ENCODE results near the gene LHB.
A peak's percentile ranks its signal among the peaks of the same experiment; 100 is the strongest.

The LHB gene

GRCh38 chr19:48987323-48987722 lies 29.6 kb downstream of the LHB start:
- DNase-seq (ENCODE audit: insufficient read length, low spot score): no peak
- FAIRE-seq: no peak

DNA sequence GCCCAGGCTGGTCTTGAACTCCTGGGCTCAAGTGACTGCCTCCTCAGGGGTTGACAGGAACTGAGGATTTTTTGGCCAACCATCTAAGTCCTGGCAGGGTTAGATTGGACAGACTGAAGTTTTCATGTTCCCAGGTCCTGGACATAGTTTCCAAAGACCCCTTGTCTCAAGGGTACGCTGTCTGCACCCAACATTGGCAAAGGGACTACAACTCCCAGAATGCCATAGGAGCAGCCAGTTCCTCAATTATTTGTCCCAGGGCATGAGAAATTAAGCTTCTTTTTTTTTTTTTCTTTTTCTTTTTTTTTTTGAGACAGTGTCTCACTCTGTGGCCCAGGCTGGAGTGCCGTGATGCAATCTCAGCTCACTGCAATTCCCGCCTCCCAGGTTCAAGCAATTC lies 30.7 kb downstream of the LHB start:
- FAIRE-seq (no peak), DNase-seq (ENCODE audit: insufficient read length, low spot score) (no peak)

DNA sequence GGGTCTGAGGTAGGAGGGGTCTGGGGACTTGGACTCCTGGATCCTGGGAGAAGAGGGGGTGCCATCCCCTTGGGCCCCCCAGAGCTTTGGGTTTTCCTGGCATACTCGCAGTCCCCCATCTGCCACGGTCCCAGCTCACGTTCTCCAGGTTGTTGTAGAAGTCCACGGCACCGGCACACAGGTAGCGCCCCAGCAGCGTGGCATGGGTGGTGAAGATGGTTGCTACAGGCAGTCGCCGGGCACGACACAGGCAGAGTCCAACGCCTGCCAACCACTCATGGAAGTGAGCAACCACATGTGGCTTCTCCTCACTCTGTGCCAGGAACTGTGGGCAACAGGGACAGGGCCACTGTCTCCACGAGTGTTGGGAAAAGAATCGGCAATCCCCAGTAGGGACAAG lies 31.2 kb downstream of the LHB start:
- FAIRE-seq (peak; percentile 28), DNase-seq (ENCODE audit: insufficient read length, low spot score) (no peak)

DNA sequence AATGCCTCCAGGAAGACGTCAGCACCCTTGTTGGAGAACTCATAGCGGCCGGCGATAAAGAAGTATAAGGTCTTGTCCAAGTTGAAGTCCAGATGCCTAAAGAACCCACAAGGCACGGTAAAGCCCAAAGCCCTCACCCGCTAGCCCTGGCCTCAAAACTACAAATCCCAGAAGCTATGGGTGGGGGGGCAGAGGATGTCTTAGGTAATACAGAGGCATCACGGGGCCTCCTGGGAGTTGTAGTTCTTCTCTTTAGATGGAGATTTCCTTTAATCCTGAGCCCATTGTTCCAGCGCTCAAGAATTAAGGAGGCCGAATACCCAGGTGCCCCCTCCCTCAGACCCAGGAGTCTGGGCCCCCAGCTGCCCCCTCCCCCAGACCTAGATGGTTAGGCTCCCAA lies 34.6 kb downstream of the LHB start:
- no peak for FAIRE-seq

DNA sequence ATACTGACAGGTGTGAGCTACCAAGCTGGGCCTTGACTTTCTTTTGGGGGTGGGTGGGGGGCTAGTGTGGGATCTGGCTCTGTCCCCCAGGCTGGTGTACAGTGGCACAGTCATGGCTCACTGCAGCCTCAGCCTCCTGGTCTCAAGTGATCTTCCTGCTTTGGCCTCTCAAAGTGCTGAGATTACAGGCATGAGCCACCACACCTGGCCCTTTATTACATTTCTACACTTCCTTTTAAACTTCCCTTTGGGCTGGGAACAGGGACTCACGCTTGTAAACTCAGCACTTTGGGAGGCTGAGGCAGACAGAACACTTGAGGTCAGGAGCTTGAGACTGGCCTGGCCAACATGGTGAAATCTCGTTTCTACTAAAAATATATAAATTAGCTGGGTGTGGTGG lies 39.8 kb downstream of the LHB start:
- FAIRE-seq (no peak), DNase-seq (ENCODE audit: insufficient read length, low spot score) (no peak)

More for the DNA sequence above, 34.6 kb downstream of the LHB start:
- DNase-seq (ENCODE audit: insufficient read length, low spot score): no peak

- no peak for FAIRE-seq
- no peak for DNase-seq (ENCODE audit: insufficient read length, low spot score)
These were observed 40.7 kb downstream of the LHB start for GRCh38 chr19:48975947-48976847.

DNA sequence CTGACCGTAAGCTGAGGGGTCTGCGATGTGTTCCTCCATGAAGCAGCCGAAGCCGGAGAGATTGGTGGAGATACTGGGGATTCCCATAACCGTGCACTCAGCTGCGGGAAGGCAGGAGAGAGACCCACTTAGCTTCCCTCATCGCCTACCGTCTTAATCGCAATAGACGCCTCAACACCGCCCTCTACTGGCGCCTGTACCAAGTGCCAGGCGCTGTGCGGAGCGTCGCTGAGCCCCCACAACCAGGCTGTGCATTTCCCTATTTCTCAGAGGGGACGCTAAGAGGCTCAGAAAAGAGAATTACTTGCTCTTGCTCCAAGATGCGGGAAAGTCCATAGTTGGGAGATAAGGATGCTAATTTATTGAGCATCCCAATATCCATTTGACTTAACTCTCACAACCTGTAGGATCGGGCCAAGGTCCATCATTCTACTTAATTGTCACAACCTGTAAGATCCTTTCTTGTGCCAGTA lies 45.9 kb downstream of the LHB start:
- DNase-seq (ENCODE audit: insufficient read length, low spot score) (peak; percentile 72), FAIRE-seq (no peak)

GRCh38 chr19:48970139-48970766 lies 46.6 kb downstream of the LHB start:
- no peak for DNase-seq (ENCODE audit: insufficient read length, low spot score)
- no peak for FAIRE-seq

DNA sequence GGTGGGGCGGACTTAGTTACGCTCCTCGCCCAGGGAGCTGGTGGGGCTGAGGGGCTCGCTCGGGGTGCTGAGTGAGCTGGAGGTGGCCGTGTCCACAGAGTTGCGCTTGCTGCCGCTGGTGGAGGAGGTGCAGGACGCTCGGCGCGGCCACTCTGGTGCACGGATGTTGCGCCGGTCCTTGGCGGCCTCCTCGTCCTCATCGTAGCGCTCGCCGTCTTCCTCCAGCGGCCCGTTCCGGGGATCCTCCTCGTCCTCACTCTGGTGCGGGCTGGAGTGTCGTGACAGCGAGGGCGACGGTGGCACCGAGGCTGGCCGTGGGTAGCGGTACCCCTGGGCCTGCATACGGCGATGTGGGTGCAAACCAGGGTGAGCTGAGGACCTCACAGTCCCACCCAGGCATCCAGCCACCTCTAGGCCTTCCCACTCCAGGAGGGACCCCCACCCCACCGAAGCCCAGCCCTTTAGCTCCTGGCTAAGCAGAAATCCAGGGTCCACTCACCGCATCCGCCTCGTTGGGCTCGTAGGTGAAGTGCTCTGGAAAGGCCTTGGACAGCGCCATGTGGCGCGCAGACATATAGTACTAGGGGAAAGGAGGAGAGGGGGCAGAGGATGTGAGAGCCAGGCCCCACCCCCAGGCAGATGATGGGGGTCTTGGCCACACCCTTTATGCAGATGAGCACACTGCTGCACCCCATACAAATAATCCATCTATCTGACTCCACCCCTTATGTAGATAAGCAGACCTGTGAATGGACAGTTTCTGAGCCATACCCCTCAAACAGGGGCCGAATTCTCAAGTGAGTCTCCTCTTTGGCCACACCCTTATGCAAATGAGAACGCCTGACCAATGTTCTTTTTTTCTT lies 47.4 kb downstream of the LHB start:
- FAIRE-seq (no peak), DNase-seq (ENCODE audit: insufficient read length, low spot score) (no peak)

- FAIRE-seq (no peak), DNase-seq (ENCODE audit: insufficient read length, low spot score) (no peak)
These were observed 48.1 kb downstream of the LHB start for GRCh38 chr19:48968813-48969218.

- DNase-seq (ENCODE audit: insufficient read length, low spot score) (no peak), FAIRE-seq (no peak)
These were observed 48.7 kb downstream of the LHB start for GRCh38 chr19:48968179-48968661.

DNA sequence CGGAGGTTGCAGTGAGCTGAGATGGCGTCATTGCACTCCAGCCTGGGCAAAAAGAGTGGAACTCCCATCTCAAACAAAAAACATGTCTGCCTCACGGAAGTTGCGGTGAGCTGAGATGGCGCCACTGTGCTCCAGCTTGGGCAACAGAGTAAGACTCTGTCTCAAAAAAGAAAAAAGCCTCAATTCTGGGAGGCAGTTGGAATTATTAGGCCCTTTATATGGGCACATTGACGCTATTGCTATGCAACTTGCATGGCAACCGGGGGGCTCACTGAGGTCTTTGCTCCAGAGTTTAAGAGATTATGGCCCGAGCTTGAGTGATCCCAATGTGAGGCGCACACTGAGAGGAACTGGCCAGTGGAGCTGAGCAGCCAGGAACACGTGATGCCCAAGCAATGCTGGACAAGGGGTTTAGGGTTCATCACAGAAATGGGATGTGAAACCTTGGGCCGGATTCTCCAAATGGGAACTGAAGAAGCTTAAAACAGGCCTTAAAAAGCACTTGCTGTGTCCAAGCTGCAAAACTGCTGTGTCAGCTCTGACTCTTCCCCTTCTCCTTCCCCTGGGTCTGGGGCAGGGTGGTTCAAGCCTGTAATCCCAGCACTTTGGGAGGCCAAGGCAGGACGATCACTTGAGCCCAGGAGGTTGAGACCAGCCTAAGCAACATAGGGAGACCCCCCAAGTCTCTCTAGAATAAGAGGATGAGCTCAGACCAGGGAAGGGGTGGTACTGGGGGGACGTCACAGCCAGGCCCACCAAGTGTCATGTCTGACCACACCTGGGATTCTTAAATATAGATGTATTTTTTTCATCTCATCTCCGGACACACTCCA lies 49.3 kb downstream of the LHB start:
- DNase-seq (ENCODE audit: insufficient read length, low spot score): no peak
- no peak for FAIRE-seq

DNA sequence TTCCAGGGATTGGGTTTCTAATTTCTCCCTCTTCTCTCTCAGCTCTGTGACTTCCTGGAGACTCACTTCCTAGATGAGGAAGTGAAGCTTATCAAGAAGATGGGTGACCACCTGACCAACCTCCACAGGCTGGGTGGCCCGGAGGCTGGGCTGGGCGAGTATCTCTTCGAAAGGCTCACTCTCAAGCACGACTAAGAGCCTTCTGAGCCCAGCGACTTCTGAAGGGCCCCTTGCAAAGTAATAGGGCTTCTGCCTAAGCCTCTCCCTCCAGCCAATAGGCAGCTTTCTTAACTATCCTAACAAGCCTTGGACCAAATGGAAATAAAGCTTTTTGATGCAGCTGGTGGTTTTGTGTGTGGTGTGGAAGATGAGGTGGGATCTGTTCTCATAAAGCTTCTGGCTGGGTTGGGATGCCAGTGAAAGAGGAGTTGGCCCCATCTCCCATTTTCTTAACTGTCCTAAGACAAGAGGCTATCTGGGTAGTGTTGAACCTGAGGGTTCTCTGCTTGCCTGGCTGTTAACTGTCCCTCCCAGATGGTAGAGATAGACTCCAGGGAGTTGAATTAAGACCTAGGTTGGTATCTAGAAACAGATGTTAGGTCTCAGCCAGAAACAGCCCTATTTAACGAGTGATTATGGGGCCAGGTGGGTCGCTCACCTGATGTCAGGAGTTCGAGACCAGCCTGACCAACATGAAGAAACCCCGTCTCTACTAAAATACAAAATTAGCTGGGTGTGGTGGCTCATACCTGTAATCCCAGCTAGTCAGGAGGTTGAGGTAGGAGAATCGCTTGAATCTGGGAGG lies 50.1 kb downstream of the LHB start:
- no peak for FAIRE-seq
- no peak for DNase-seq (ENCODE audit: insufficient read length, low spot score)
